GM18511 (cell line): ENCODE results near the gene PLXNA2.

ENCODE experiments used
- ATAC-seq: cut with Tn5 transposase; IDR thresholded peaks from one replicate; pipeline ENCODE4 v1.9.1; 2021; ENCODE audit warnings: mild to moderate bottlenecking, moderate library complexity; ENCODE audit not compliant: unreplicated experiment

PLXNA2 gene

DNA sequence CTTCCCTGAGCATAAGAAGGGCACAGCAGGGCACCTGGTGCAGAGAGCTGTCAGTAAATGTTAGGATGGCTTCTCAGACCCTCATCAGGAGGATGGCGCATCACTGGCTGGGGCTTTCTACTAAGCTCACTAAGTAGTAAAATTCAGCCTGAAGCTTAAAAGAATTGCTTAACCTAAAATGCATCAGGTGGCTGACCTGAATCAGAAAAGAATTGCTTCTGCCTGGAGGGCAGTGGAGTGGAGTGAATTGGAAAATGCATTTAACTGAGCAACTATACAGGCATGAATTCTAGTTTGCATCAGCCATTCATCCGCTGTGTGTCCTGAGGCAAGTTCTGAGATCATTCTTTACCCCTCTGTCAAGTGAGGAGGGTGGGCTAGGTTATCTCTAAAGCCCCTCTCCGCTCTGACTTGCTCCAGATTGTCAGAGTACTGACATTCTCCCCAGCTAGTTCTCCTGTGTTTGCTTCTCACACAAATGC, 191.2 kb downstream of the PLXNA2 start:
- no peak for ATAC-seq

GRCh38 chr1:208052135-208052534, 192.0 kb downstream of the PLXNA2 start:
- no peak for ATAC-seq

DNA sequence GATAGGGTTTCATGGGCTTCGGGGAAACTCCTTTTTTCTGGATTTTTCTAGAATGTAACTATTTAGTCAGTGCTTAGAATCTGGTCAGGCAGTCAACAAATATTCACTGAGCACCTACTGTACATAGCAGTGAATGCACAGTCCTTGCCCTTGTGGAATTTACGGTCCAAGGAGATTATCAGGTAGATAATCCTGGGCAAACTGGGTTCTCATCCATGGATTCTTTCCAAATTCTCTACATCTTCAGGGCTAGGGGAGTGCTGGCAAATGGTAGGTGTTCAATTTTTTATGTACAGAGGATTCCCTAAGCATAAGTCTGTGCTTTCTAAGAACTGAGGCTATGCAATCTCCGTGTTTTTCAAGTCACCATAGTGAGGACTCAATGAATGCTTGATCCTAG, 192.5 kb downstream of the PLXNA2 start:
- ATAC-seq: no peak

DNA sequence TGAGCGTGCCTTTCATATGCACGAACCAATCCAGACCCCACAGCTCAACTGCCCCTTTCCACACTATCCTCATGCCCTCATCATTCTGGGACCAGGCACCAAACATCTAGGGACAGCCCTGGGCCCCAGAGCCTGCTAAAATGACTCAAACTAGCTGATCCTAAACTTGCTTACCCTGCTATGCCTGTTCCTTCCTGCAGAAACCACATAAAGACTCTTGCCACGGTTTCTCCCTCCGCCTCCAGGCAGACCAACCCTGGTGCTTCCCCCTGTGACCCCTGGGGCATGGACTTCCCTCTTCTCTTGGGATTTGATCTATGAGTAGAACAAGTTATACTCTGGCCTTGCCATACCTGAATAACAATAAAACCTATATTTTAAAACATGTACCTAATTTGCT, 195.3 kb downstream of the PLXNA2 start:
- no peak for ATAC-seq

DNA sequence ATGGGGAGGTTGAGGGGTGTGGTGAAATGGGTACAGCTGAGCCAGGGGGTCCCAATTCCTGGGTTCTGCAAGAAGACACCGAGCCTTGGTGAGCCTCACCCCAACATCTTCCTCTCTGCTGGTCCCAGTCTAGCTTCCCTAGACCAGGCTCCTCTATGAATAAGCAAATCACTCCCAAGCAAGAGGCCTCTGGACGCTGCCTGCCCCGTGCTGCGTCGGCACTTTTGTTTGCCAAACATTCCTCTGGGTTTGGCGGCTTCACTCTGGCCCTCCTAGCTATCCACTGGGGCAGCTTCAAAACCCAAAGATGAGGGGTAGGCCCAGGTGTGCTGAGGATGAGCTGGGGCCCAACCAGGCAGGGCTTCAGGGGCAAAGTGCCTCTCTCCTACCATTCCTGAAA, 196.2 kb downstream of the PLXNA2 start:
- no peak for ATAC-seq

- no peak for ATAC-seq
Measured at GRCh38 chr1:208047476-208047934, 196.7 kb downstream of the PLXNA2 start.

DNA sequence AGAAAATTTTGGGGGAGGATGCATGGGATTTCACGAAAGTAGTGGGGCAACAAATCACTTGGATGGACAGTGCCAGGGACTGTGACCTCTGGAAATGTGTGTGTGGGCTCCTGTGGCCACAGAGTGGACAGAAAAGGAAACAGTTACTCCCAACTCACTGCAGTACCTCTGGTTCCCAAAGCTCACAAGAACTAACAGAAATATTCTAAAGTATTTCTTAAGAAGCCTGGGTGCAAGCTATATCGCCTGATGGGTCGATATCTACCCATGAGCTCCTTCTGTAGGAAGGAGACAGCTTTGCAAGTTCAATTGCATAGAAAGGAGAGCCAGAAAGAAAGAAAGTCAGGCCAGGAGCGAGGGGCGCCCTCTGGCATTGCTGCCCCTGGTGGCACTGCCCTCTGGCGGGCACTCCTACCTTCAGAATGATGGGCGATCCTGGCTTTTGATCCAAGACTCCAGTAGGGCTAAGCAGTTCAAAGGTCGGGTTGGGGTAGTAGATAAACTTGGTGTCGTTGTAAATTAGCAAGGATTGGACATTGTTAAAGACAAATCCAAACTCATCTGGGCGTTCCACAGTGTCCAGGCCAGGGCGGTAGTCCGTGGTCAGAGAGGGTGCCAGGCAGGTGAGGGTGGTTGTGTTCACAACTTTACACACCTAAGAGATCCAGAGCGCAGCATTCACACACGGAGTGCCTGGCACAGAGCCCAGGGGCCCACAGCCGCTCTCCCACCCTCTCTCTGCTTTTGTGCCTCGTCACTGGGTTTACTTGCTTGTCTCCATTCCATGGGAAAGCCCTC, 198.5 kb downstream of the PLXNA2 start:
- no peak for ATAC-seq

DNA sequence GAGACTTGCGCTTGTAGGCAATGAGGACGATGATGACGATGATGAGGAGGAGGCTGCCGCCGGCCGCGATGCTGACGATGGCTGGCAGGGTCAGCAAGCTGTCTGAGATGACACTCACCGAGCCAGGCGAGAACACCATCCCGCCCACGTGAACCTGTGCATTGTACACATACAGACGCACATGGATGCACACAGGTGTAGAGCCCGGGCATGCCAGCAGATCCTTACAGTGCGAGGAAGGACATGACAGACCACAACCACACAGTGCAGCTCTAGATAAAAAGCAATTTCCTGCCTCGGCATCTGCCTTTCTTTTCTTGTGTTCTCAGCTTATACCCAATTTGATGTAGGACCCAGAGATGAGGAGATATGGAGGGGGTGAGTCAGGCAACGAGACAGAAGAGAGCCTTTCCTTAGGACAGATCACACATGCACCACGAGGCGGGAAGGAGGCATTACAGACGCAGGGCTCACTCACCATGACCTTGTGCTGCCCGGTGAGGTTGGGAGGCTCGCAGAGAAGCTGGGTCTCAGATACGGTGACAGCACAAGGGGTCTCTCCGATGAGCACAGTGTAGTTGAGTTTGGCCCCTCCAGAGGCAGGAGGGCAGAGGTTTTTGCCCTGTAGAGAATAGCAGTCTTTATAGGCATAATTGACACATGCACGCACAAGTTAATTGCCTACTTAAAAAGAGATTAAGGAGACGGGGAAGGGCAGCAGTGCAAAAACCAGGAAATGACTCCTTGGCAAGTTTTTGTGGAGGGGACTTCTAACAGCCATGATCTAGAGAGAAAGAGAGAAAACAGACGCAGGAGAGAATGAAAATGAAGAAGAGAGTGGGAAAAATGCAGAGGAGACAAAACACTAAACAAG, 199.4 kb downstream of the PLXNA2 start:
- ATAC-seq: no peak

DNA sequence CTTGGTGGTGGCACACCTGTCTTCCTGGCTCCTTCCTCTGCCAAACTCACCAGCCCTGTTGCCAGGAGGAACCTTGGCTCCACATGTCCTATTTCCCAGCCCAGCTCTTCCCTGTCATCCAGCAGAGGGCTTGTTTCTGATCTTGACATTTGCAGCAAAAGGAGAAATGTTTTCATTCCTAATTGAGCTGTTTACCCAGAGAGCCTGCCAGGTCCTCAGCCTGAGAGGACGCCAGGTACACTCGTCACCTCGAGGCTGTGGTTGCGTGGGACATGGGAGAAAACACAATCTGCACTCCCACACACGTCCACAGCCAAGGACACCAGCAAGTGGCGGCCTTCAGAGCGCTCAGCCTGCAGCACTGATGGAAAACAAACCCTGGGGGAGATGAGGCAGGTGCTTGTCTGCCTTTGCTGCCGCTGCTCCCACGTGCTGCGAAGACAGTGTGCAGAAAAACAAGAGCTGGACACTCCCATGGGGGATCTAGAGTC, 200.4 kb downstream of the PLXNA2 start:
- no peak for ATAC-seq

- no peak for ATAC-seq
Measured at GRCh38 chr1:208042868-208043267, 201.3 kb downstream of the PLXNA2 start.

DNA sequence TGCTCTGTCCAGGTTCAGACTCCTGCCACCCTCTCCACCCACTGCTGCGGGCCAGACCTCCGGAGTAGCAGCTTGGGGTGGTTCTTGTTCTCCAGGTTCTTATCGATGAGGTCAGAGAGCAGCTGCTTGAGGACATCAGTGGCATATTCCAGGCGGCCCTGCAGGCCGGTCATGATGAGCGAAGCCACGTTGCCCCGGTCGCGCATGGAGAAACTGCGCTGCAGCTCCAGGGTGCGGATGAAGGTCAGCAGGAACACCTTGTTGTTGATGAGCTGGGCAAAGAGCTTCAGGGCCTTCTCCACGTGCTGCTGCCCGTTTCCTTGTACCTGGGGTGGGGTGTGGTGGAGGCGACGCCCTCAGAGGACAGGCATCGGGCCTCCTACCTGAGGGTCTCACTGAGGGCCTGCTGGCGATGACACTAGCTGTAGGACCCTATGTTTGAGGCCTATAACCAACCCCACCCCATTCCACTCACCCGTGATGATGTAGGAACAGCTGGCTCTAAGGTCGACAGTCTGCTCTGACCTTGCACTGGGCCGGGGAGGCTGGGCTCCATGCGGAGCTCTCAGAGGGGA, 202.1 kb downstream of the PLXNA2 start:
- ATAC-seq: no peak

GRCh38 chr1:208041505-208041904, 202.7 kb downstream of the PLXNA2 start:
- no peak for ATAC-seq

- no peak for ATAC-seq
Measured at GRCh38 chr1:208040821-208041297, 203.3 kb downstream of the PLXNA2 start.

DNA sequence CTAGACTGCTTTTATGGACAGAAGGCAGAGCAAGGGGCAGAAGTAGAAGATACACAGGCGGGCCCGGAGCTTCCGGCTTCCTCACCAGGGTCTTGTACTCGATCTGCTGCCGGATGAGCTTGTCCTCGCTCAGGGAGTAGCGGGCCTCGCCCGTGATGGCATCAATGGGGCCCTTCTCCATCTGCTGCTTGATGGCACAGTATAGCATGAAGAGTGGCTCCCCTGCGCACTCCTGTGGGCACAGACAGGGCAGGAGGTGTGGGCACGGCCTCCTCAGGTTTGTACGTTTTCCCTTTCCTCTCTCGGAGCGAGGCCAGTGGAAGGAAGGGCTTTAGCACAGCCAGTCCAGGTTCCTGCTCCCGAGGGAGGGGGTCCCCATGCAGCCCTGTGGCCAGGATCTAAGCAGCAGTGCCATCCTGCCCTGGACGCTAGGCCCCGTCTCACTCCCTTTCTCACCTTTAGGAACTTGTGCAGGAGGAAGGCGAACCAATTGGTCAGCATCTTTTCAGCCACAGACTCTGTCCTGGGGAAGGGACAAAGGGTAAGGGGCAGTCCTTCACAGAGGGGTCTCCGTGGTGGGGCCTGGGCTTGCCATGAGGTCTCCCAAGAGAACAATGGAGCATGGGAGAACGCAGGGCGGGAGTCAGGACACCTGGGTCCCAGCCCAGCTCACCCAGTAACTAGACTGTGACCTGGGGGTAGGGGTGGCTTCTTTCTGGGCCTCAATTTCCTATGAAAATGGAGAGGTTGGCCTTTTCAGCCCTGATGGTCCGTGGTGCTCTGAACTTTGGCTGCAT, 204.4 kb downstream of the PLXNA2 start:
- no peak for ATAC-seq

- no peak for ATAC-seq
Measured at GRCh38 chr1:208038303-208038702, 205.9 kb downstream of the PLXNA2 start.

DNA sequence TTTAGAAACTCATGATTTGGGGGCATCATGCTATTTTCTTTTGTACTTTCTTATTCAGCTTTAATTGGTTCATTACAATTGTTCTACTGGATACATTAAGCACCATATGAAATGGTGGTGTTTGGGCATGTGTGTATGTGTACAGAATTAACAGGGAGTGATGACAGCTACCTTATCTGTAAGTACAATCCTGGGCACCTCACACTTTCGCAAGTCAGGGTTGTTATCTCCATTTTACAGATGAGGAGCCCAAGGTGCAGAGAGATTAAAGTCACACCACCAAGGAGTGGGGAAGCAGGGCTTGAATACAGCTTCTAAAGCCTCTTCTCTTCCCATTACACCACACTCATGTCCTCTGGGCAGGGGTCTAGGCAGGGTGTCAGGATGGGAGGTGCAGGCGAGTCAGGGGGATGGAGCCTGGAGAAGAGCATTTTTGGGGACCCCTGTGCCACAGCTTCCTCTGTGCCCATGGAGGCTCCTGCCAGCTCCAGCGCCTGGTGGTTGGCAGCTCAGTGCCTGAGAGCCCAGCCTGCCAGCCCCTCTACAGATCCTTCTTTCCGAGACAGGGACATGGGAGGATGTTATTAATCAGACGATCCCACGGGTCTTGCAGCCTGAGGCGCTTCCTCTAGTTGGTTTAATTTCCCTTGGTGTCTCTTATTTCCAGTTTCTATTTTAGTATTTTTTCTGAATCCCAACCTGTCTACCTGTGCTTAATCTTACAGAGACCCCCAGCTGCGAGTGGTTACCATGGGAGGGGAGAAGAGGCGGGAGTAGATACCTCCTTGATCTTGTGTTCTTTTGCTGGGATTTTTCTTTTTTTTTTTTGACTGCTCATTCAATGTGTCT, 207.0 kb downstream of the PLXNA2 start:
- ATAC-seq: no peak

DNA sequence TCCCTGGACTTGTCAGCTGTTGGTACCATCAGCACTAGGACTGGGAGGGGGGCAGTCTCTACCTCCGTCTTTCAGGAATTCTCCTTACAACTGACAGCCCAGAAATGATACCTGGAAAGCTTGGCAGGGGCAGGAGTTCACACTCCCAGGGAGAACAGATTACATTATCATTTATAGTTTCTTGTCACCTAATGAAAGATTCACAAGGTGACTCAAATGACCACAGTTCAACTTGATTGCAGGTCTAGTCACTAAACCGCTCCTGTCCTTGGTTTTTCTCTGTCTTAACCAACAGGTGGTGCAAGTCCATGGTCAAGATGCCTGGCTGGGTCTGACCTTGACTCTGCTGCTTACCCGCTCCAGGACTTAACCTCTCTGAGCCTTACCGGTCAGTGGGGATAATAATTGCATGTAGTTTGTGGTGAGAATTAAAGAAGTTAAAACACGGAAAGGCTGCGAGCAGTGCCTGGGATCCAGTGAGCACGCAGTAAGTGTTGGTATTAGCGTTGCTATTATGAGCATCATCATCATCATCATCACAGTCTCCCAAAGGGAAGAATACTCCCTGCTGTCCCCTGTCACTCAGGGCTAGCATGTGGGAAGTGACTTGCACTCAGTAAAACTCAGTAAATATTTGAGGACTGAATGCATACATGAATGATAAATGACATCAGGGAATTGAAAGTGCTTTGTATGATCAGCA, 207.9 kb downstream of the PLXNA2 start:
- ATAC-seq: no peak

GRCh38 chr1:208034135-208034534, 210.0 kb downstream of the PLXNA2 start:
- ATAC-seq: no peak

GRCh38 chr1:208033236-208033635, 210.9 kb downstream of the PLXNA2 start:
- ATAC-seq: no peak
